Inflammatory macrophage (primary cell): ENCODE data around the gene ITGA1.
A peak's percentile ranks its signal among the peaks of the same experiment; 100 is the strongest.
"Not testable (repeated sequence)": the region's sequence is repeated elsewhere in the genome, so short reads cannot be mapped to it uniquely, and the experiment has no call there.

Experiments
- DNase-seq, 2 donors: peaks; one replicate each; pipeline ENCODE4 v3.0.0-alpha.2; 2020 to 2022

ITGA1 gene

DNA sequence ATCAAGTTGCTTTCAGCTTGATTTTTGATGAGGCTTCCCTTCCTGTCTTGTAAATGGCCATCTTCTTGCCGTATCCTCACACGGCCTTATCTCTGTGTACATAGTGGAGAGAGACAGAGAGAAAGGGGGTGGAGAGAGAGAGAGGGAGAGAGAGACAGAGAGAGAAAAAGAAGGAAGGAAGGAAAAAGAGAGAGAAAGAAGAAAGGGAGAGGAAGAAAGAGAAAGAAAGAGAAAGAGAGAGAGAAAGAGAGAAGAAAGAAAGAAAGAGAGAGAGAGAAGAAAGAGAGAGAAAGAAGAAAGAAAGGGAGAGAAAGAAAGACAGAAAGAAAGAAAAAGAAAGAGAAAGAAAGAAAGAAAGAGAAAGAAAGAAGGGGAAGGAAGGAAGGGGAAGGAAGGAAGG lies 46.6 kb downstream of the ITGA1 start:
- no peak for DNase-seq

- DNase-seq: no peak
Measured at GRCh38 chr5:52837068-52837467, 49.4 kb downstream of the ITGA1 start.

GRCh38 chr5:52837591-52838001 lies 49.9 kb downstream of the ITGA1 start:
- no peak for DNase-seq

GRCh38 chr5:52838326-52839015 lies 50.8 kb downstream of the ITGA1 start:
- DNase-seq: no peak

DNA sequence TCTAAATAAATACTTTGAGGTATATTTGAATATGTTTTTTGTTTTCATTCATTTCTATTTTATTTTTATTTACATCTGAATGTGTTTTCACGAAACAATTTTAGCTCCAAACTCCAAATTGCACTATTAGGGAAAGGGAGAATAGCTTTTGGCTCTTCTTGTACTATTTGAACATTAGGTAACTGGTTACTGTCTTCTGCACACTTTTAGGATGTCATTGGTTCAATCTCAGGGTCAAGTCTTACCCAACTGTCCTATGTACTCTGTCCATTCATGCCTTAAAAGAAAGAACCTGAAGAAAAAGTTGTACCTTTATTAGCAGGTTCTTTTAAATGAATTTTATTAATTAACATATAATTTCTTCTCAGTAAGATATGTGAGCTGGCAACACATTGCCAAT lies 51.6 kb downstream of the ITGA1 start:
- DNase-seq: no peak

- no peak for DNase-seq
Measured at GRCh38 chr5:52840277-52841050, 52.7 kb downstream of the ITGA1 start.

DNA sequence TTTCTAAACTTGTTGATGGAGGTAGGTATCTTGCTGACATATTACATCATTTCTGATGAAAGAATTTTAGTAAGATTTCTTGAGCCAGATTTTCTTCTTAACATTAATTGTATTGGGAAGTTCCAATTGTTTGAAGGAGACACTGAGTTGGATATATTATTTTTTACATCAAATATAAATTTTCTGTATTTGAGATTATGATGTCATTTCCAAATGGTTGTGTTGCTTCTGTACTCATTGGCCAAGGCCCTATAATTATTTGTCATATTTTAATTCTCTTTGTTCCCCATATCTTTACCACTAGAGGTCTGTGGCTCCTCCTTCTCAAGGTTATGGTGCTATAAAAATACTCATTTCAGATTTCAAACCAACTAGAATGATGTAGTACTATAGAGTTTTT lies 53.4 kb downstream of the ITGA1 start:
- no peak for DNase-seq

- DNase-seq: no peak
Measured at GRCh38 chr5:52842111-52842510, 54.4 kb downstream of the ITGA1 start.

GRCh38 chr5:52844885-52845284 lies 57.2 kb downstream of the ITGA1 start:
- DNase-seq: no peak

- no peak for DNase-seq
Measured at GRCh38 chr5:52846182-52846842, 58.6 kb downstream of the ITGA1 start.

DNA sequence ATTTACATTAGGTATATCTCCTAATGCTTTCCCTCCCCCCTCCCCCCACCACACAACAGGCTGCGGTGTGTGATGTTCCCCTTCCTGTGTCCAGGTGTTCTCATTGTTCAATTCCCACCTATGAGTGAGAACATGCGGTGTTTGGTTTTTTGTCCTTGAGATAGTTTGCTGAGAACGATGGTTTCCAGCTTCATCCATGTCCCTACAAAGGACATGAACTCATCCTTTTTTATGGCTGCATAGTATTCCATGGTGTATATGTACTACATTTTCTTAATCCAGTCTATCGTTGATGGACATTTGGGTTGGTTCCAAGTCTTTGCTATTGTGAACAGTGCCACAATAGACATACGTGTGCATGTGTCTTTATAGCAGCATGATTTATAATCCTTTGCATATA lies 61.0 kb downstream of the ITGA1 start:
- DNase-seq: not testable (repeated sequence)

DNA sequence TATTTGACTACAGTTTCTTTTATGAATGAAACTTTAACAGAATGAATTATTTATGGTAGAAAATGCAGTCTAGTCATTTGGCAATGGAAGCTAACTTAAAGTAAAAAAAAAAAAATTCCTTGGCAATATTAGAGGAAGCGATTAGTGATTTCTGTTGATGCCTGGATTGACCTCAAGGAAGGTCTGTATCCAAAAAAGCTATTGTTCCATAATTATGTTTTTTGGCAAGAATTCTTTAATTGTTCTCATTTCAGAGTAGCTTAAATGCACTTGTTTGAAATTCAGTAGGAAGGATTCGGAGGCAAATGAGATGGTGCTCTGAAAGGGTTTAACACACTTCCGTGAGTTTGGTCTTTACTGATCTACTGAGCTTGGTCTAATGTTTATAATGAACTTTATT lies 61.8 kb downstream of the ITGA1 start:
- no peak for DNase-seq

GRCh38 chr5:52853650-52854049 lies 65.9 kb downstream of the ITGA1 start:
- no peak for DNase-seq

GRCh38 chr5:52854301-52854700 lies 66.6 kb downstream of the ITGA1 start:
- DNase-seq: no peak

DNA sequence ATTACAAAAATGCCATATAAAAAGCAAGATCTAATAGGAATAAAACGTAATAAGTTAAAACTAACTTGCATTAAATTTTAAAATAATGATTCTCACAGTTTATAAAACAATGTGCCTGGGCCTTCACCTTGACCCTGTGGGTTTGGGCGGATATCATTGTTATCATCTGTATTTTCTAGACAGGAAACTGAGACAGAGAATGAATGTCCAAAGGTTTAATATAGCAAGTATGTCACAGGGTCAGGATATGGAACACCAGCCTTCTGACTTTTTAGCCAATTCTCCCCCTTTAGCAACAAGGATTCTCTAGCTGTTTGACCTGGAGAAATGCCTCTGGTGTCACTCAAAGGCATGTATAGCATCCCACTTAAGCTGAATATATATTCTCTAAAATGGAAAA lies 67.2 kb downstream of the ITGA1 start:
- DNase-seq: no peak

DNA sequence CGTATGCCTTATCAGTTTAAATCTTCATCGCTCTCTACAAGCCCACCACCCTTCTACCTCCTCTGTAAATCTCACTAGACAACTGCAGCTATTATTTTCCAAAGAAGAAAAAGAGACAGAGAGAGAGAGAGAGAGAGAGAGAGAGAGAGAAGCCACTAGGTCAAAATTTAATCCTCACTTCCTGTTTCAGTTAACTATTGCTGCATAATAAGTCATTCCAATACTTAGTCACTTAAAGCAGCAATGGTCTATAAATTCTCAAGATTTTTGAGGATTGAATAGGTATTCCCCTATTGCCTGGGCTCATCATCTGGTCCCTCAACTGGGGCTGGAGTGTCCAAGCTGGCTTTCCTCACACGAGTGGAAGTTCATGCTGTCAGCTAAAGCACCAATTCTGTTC lies 68.8 kb downstream of the ITGA1 start:
- peak in 1 of 2 donors; percentile 22 for DNase-seq

- no peak for DNase-seq
Measured at GRCh38 chr5:52859628-52860027, 71.9 kb downstream of the ITGA1 start.

DNA sequence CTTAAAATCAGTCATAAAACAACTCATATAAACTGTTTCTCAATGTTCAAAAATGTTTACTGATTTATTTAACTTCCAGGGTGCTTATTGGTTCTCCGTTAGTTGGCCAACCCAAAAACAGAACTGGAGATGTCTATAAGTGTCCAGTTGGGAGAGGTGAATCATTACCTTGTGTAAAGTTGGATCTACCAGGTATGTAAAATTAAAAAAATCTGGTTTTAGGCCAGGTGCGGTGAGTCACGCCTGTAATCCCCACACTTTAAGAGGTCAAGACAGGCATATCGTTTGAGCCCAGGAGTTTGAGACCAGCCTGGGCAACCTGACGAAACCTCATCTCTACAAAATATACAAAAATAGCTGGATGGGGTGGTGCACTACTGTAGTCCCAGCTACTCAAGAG lies 73.7 kb downstream of the ITGA1 start:
- no peak for DNase-seq

GRCh38 chr5:52863715-52864290 lies 76.1 kb downstream of the ITGA1 start:
- no peak for DNase-seq

- peak in 1 of 2 donors; percentile 5 for DNase-seq
Measured at GRCh38 chr5:52864371-52864770, 76.7 kb downstream of the ITGA1 start.

DNA sequence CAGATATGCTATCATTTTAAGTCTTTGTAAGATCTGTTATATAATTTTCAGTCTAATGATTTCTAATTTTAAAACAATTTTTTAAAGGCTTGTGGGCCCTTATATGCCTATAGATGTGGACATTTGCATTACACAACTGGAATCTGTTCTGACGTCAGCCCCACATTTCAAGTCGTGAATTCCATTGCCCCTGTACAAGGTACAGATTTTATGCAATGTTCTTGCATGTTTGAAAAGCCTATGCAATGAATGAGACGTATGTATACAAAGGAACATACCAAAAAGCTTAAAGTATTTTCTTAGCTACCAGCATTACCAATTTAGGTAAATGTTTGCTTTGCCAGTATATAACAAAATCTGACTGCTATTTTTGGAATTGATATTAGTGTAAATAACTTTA lies 77.2 kb downstream of the ITGA1 start:
- no peak for DNase-seq

- not testable (repeated sequence) for DNase-seq
Measured at GRCh38 chr5:52865991-52866390, 78.3 kb downstream of the ITGA1 start.

DNA sequence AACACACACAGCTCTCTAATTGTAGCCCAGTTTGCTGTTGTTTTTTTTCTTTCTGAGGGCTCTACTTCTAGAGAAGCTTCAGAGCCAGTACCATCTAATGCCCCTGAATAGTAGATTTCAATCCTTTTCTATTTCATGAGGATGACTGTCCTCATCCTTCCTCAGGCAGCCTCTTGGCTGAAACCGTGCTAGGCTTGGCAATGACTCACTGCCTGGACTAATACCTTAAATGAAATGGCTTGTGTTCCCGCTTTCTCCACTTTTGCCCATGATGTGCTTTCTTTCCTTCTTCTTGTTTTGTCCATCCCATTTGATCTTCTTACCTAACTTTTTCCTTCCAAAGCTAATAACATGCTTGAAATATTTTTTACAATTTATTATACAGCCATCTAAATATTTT lies 80.1 kb downstream of the ITGA1 start:
- DNase-seq: no peak
